Measurements from ENCODE around the gene ZBTB42.

Gene ZBTB42

DNA sequence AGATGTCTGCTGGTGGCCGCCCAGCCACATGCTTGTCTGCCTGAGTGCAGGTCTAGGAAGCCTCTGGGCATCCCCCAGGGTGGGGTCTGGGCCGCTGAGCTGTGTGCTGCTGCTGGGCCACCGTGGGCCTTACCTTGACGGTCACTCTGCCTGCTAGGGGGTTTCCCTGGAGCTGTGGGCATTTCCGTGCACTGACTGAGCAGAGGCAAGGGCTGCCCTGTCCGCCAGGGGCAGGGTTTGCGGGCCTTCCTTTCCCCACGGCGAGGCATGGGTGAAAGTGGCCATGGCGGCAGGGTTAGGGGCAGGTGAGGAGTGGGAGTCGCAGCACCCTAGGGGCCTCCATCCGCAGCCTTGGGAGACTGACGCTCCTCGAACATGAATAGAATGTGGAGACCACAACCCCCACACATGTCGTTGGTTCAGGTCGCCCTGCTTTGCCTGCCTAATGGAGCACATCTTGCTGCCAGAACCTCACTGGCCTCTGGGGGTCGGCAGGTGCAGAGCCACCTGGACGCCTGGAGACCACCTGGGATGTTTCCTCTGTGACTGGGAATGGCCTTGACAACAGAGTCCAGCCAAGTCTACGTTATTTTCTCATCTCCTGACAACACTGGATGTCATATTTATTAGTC lies 2.5 kb downstream of the ZBTB42 start:
- no peak overlapping the region for H3K4me3 ChIP-seq (ENCODE audit: low read depth, low read length)
- TF ChIP-seq, protein P1, sequence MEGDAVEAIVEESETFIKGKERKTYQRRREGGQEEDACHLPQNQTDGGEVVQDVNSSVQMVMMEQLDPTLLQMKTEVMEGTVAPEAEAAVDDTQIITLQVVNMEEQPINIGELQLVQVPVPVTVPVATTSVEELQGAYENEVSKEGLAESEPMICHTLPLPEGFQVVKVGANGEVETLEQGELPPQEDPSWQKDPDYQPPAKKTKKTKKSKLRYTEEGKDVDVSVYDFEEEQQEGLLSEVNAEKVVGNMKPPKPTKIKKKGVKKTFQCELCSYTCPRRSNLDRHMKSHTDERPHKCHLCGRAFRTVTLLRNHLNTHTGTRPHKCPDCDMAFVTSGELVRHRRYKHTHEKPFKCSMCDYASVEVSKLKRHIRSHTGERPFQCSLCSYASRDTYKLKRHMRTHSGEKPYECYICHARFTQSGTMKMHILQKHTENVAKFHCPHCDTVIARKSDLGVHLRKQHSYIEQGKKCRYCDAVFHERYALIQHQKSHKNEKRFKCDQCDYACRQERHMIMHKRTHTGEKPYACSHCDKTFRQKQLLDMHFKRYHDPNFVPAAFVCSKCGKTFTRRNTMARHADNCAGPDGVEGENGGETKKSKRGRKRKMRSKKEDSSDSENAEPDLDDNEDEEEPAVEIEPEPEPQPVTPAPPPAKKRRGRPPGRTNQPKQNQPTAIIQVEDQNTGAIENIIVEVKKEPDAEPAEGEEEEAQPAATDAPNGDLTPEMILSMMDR (IDR thresholded peaks at IDR 0.05; ENCODE audit: borderline replicate concordance, insufficient read depth, low read depth, low read length): no peak

DNA sequence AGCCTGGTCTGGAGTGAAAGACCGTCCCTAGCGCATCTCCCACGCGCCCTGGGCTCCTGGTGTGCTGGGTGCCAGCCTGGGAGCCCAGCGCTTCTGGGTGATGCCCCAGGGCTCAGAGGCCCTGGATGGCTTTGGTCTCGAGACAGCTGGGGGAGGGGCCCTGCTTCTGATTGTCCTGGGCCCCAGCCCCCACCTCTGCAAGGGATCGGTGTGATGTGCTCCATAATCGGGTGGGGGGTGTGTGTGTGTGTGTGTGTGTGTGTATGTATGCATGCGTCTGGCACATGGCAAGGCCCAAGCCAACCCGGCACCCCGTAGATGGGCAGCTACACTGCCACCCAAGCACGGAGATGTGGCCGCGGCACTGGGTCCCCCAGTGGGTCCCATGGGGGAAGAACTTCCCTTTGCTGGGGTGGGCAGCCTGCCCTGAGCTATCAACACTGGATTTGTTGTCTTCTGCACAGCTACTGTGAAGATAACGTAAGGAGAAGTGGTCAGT lies 3.1 kb downstream of the ZBTB42 start:
- TF ChIP-seq, protein P1 (IDR thresholded peaks at IDR 0.05; ENCODE audit: borderline replicate concordance, insufficient read depth, low read depth, low read length): no peak
- H3K4me3 ChIP-seq (ENCODE audit: low read depth, low read length): no peak overlapping the region

GRCh38 chr14:104804481-104805325 lies 3.8 kb downstream of the ZBTB42 start:
- TF ChIP-seq, protein P1 (IDR thresholded peaks at IDR 0.05; ENCODE audit: borderline replicate concordance, insufficient read depth, low read depth, low read length): no peak
- H3K4me3 ChIP-seq (ENCODE audit: low read depth, low read length): no peak overlapping the region

GRCh38 chr14:104805326-104805678 lies 4.4 kb downstream of the ZBTB42 start:
- TF ChIP-seq, protein P1 (IDR thresholded peaks at IDR 0.05; ENCODE audit: borderline replicate concordance, insufficient read depth, low read depth, low read length): no peak
- H3K4me3 ChIP-seq (ENCODE audit: low read depth, low read length): no peak overlapping the region

- TF ChIP-seq, protein P1 (IDR thresholded peaks at IDR 0.05; ENCODE audit: borderline replicate concordance, insufficient read depth, low read depth, low read length): no peak
- H3K4me3 ChIP-seq (ENCODE audit: low read depth, low read length): no peak overlapping the region
These were observed 5.2 kb downstream of the ZBTB42 start for GRCh38 chr14:104805941-104806624.

DNA sequence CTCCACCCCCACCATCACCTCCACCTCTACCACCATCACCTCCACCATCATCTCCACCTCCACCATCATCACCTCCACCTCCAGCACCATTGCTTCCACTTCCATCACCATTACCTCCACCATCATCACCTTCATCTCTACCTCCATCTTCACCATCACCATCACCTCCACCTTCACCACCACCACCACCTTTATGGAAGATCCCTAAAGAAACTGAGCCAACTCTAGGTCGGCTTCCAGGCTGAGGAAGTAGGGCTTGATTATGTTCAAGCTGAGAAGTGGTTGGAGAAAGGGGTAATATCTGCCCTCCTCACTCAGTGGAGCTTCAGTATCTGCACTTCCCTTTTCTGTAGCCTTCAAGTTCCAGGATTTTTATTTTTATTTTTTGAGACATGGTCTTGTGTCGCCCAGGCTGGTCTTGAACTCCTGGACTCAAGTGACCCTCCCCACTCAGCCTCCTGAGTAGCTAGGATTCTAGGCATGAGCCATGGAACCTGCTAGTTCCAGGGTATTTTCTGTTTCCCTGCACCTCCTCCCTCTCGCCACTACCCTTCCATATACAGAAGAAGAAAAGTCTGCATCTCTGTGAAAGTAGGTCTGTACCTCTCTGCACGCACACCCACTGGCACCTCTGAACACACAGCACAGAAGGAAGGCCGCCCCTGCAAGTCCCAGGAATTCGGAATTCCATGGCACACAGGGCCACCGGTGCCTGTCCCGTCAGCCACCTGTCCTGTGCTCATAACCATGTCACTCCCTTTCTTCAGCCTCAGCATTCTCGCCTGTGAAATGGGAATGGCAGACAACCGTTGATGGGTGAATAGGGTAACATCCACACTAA lies 5.9 kb downstream of the ZBTB42 start:
- TF ChIP-seq, protein P1 (IDR thresholded peaks at IDR 0.05; ENCODE audit: borderline replicate concordance, insufficient read depth, low read depth, low read length): no peak
- H3K4me3 ChIP-seq (ENCODE audit: low read depth, low read length): no peak overlapping the region
